ENCODE data around the gene SEC61G.

SEC61G gene

DNA sequence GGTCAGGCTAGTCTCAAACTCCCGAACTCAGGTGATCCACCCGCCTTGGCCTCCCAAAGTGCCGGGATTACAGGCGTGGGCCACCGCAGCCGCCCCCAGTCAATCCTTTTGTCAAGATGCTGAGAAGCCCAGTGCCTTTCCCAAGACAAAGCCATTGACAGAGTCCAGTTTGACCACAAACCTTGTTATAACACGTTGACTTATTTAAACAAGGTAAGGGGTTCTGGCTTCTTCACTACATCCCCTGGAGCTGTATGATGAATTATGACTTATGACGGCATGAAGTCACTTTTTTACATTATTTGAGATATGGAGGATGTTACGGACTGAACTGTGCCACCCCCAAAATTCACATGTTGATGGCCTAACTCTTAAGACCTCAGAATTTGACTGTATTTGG is 5.8 kb upstream of the SEC61G start:
- DNase-seq (ENCODE audit: low spot score) = no peak

DNA sequence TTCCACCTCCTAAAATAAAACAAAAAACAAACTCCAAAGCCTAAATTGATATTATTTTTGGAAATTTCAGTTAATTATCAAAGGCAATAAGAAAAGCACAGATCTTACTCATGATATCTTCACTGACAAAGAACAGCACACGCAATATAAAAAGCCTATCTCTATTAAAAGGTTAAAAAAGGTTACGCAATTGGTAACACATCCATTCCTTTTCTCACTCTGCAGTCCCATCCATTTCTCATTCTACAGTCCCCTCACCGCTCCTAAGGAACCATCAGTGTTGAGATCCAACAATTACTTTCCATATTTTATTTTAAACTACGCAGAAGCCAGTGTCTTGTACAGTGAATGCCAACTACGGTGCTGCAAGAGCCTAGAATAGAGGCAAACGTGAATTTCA is 1.3 kb downstream of the SEC61G start:
- no peak for DNase-seq (ENCODE audit: low spot score)

DNA sequence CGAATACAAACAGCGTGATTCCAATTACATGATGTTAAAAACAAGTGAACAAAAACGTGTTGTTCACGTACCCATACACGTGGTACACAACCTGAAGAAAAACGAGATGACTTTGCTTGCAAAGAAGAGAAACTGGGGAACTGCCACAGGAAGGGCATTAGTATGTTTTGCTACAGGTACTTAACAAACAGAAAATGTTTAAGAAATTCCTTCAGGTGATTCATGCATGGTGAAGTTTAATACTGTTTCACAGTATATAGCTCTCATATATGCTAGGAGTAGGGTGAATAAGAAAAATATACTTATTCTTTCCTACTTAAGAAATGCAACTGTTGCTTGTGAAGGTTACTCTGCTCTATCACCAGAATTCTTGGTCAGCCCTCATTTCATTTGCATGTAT is 9.8 kb downstream of the SEC61G start:
- DNase-seq (ENCODE audit: low spot score) = no peak

DNA sequence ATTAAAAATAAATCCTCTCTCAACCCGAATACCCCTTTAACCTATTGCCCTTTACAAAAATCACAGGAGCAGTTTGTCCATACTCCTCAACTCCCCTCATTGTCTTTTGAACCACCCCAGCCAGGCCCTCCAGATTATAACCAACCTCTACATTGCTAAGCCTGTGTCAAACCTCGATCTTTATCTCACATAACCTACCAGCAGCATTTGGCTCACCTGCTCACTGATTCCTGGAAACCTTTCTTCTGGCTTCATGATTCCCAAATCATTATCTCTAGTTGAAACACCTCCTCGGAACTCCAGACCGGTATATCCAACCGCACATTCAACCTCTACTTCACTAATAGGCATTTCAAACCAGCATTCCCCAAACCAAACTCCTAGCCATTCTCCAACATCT is 11.8 kb downstream of the SEC61G start:
- DNase-seq (ENCODE audit: low spot score) = no peak

DNA sequence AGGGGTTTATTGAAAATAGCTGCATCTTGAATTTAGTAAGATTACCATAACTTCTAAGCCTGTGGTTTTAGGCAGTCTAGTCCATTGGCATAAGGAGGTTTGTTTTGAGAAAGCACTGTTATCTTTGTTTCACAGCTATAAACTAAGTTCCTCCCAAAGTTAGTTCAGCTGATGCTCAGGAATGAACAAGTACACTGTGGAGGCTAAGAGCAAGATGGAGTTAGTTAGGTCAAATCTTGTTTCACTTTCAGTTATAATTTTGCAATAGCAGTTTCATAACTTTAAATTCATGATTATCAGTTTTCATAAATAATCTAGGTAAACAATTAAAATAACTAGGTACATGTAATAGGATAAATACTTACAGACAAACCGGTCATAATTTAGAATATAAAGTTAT is 15.4 kb downstream of the SEC61G start:
- no peak for DNase-seq (ENCODE audit: low spot score)

DNA sequence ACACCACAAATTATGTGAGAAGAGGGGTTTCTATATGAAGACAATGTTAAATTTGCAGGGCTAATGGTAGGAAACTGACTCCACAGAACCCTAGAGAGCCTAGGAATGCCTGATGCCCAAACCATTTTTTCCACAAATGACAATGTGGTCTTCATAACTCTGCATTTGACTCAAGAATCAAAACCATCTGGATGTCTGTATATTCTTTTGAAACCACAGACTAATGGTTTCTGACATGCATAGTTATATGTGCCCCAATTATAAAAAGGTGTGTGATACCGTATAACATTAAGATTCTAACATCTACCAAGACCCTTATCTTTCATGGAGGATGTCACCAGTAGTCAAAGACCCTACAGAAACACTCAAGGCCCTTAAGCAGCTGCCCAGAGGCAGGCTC is 20.3 kb downstream of the SEC61G start:
- DNase-seq (ENCODE audit: low spot score) = no peak

DNA sequence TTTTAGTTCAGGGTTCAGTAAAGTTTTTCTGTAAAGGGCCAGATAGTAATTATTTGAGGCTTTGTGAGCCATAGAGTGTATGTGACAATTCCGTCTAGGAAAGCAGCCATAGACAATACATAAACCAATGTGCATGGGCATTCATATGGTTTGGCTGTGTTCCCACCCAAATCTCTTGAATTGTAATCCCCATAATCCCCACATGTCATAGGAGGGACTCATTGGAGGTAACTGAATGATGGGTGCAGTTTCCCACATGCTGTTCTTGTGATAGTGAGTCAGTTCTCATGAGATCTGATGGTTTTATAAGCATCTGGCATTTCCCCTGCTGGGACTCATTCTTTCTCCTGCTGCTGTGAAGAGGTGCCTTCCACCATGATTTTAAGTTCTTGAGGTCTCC is 29.9 kb downstream of the SEC61G start:
- DNase-seq (ENCODE audit: low spot score) = no peak

DNA sequence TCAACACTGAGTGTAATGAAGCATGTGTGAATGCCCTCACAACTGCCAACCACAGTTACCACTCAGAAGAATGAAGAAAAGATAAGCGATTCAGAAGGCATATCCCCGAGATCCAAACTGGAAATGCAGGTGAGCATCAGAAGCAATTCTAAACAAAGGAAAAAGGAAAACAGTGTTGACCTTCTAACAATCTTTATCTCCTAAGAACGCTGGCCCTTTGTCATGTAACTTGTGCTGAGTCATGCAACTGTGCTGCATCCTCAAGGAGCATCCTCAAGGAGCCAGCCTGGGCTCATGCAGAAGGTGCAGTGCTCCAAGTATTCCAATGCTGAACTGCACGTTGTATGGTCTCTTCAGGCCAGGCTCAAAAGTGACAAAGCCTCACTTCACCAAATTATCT is 30.6 kb downstream of the SEC61G start:
- no peak for DNase-seq (ENCODE audit: low spot score)

DNA sequence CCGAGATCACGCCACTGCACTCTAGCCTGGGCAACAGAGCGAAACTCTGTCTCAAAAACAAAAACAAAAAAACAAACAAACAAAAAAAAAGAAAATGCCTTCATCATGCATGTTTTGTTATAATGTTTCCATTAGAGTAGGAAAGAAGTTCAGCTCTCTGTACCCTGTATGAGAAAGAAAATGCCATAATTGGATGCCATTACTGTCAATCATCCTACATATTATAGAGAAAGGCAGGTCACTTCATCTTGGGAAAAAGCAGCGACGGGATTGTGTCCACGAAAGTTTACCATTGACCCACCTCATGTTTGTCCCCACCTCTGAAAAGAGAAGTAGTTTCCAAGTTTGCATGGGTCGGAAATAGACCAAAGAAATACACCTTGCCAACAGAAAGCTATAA is 33.8 kb downstream of the SEC61G start:
- no peak for DNase-seq (ENCODE audit: low spot score)

DNA sequence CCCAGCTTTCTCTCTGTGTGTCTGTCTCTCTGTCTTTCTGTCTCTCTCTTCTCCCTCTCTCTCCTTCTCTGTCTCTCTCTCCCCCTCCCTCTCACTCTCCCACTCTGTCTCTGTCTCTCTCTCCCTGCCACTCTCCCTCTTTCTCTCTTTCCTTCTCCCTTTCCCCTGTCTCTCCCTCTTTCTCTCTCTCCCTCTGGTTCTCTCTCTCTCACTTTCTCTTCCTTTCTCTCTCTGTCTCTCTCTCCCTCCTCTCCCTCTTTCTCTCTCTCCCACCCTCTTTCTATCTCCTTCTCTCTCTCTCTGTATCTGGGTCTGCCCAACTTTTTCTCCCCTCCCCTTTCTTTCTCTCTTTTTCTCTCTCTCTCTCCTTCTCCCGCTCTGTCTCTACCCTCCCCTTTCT is 36.5 kb downstream of the SEC61G start:
- no peak for DNase-seq (ENCODE audit: low spot score)

DNA sequence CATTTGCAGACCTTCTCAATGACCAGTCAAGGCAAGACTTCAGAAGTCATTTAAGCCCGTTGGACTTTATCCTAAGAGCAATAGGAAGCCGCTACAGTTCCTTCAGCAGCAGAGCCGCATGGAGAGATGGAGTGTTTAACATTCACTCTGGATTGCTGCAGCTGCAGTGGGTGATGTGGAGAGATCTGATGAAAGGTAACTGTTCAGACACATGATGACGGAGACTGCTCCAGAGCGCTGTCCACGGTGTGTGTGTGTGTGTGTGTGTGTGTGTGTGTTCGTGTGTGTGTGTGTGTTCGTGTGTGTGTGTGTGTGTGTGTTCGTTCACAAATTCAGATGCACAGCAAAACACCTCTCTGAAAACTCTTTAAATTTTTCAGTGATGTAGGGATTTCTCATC is 37.0 kb downstream of the SEC61G start:
- no peak for DNase-seq (ENCODE audit: low spot score)

DNA sequence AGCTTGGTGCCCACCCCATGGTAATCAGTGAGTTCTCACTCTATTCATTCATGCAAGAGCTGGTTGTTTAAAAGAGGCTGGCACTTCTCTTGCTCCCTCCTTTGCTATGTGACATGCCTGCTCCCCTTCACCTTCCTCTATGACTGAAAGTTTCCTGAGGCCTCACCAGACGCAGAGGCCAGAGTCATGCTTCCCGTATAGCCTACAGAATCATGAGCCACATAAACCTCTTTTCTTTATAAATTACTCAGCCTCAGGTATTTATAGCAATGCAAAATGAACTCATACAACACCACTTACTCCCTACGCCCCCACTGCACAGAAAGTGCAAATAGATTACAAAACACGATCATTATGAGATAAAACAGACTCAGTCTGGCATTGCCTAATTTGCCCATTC is 39.0 kb downstream of the SEC61G start:
- DNase-seq (ENCODE audit: low spot score) = no peak

DNA sequence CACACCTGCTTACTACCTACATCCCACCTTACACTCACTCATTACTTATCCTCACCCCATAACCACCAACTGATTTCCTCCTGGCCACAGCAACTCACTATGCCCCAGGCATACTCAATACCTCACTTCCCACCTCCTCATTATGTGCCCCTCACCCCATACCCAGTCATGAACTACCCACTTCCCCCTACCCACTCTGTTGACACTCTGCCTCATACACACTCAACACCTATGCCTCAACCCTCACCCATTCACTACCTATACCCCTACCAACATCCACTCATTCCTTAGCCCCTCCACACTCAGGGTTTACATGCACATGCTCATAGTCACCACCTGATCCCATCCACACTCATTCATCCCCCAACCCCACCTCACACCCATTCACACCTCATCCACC is 39.6 kb downstream of the SEC61G start:
- DNase-seq (ENCODE audit: low spot score) = no peak

DNA sequence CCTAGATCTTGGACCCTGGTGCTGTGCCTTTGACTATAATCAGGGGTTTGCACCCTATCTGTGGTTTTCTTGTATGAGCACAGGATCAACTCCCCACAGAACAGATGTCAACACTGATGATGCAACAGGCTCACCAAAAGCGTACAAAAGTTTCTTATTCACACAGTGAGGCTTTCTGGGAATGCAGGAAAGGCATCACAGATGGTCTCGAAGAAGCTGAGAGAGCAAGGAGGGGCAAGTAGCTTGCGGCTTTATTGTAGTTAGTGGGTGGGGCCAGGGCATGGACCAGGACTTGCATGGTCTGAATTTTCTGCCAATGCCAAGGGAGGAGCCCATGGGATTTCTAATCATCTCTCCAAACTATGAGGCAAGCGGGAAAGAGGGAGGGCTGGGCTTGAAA is 46.2 kb downstream of the SEC61G start:
- DNase-seq (ENCODE audit: low spot score) = no peak

DNA sequence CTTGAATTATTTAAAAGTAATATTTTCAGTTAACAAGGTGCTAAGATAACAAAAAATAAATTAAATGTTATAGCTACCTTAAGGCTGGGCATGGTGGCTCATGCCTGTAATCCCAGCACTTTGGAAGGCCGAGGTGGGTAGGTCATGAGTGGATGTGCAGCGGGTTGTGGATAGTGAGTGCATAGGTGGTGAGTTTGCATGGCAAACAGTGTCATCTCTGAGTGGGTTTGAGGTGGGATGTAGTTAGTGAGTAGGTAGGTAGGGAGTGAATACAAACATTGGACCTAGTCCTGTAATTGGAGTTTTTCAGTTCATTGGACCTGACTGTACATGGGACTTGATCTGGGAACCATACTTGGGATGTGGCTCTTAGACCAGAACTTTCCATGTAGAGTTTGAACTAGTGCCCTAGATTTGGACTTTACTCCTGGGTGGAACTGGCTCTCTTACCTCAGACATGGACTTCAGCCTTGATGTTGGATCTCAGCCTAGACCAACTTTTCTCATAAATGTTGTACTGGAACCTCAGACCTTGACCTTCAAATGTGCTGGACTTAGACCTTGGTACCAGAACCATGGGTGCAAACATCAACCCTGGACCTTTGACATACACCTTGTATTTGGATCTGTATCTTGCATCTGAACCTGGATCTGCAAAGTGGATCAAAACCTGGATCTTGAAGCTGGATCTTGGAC is 47.0 kb downstream of the SEC61G start:
- DNase-seq (ENCODE audit: low spot score) = no peak

DNA sequence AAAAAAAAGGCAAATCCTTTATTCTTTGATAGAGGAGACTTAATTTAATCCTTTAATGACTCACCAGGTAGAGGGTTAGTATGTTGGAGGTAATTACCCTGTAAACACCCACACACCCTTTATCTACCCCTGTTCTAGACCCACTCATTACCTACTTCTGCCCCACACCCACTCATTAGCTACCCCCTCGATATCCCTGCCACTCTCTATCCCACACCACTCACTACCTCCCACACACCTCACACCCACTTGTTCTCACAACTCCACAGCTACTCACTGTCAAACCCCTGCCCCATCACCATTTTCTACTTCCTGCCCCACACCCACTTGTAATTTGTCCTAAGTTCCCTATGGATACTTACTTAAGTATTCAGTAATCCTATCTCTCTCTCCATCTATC is 49.7 kb downstream of the SEC61G start:
- no peak for DNase-seq (ENCODE audit: low spot score)

DNA sequence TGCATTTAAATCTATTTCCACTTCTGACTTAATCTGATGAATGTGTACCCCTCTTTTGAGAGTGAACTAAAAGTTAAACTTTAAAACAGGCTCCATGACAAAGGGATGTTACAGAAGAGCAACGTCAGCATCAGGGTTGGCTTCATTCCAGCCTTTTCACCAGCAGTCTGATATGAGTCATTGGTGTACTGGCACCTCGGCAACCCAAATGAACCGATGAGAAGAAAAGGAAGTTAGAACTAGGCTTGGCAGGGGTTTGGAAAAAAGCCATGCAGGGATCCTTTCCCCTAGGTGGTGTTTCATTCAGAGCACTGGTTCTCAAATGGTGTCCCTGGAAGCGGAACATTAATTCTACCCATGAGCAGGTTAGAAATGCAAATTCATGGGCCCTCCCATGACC is 53.6 kb downstream of the SEC61G start:
- DNase-seq (ENCODE audit: low spot score) = peak; percentile 22

DNA sequence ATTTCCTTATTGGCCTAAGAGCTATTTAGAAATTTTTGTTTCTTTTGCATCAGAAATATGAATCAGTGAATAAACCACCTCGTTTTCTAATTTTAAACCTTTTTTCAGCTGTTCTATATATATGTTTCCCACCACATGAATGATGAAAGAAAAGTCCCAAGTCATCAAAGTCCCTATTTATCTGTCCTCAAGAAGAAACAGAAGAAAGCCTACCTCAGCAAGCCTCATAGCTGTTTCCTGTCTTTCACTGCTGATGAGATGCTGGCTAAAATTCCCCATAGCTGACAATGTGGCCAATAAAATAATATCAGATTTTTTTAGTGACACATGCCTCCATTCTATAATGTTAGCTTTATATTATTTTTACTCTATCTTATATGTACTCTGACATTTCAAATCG is 54.2 kb downstream of the SEC61G start:
- DNase-seq (ENCODE audit: low spot score) = no peak
